ENCODE data around the gene ZNF700. TPM values are rescaled to one million over a fixed set of nuclear protein-coding genes. Genes with fewer than 3 reads are reported as not detected.
"Not testable (repeated sequence)": the region's sequence is repeated elsewhere in the genome, so short reads cannot be mapped to it uniquely, and the experiment has no call there.

The ZNF700 gene
- polyA plus RNA-seq, 1 donor (not counting 4 experiments of a cell fraction or from before 2014, with no cell fraction given) = 8.5 TPM

DNA sequence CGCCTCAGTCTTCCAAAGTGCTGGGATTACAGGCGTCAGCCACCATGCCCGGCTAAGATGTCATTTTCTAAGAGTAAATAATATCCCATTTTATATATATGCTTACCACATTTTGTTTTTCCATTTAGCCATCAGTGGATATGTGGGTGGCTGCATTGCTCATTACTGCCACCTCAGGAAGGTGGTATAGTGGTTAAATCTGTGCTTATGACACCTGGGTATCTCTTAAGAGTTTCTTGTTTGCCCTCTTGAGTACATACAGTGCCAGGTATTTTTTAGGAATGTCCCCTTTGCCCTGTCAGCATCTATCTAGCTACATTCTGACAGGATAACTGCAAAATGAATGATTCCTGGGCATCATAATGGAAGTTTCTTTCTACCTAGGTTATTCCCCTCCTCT is 22.7 kb upstream of the ZNF700 start:
- Histone ChIP-seq H3K9me3 (ENCODE audit: control insufficient read depth, low read depth, low read length) (peaks cover 6% of the 10 kb centered on the region), H3K27ac (ENCODE audit: control insufficient read depth, insufficient read depth, low read length) (no peak overlapping the region), H3K4me2 (ENCODE audit: control insufficient read depth, extremely low read depth, insufficient read depth, low read depth, low read length) (no peak overlapping the region), H3K36me3 (ENCODE audit: control insufficient read depth in 2 of 2, extremely low read depth in 1 of 2, insufficient read depth in 2 of 2, low read length in 2 of 2) (peaks cover 0 to 3% of the 10 kb centered on the region in 2 experiments), H3K4me3 (ENCODE audit: control insufficient read depth in 2 of 3, extremely low read depth in 1 of 3, insufficient read depth in 2 of 3, low read depth in 1 of 3, low read length in 3 of 3) (no peak overlapping the region), H4K20me1 (ENCODE audit: control insufficient read depth, extremely low read depth, insufficient read depth, low read length) (no peaks in the 10 kb centered on the region), H2AFZ (ENCODE audit: control insufficient read depth, low read length) (no peak overlapping the region), H3K27me3 (ENCODE audit: control insufficient read depth, extremely low read depth, insufficient read depth, low read length) (no peaks in the 10 kb centered on the region), H3K9me1 (ENCODE audit: control insufficient read depth, extremely low read depth, insufficient read depth, low read length) (no peaks in the 10 kb centered on the region), H3K9ac (ENCODE audit: control insufficient read depth, extremely low read depth, insufficient read depth, low read length) (no peak overlapping the region), H3K4me1 (ENCODE audit: control insufficient read depth, extremely low read depth, insufficient read depth, low read length) (no peaks in the 10 kb centered on the region), H3K79me2 (ENCODE audit: control insufficient read depth, insufficient read depth, low read length) (no peaks in the 10 kb centered on the region)
- FAIRE-seq = no peak
- no peak for DNase-seq (ENCODE audit: low read depth, low spot score)
- dilution Hi-C loops (cut with MboI; ENCODE audit: extremely low pct_ligation_motif_present, low sequenced_read_pairs) = no loop called here
- no peak for TF ChIP-seq CTCF (optimal IDR thresholded peaks at IDR 0.05 in 1 of 3, IDR thresholded peaks at IDR 0.05 in 1 of 3, conservative IDR thresholded peaks at IDR 0.05 in 1 of 3; ENCODE audit: extremely low read depth in 1 of 3, insufficient read depth in 2 of 3, low read length in 3 of 3)
- no peak for TF ChIP-seq EZH2 (IDR thresholded peaks at IDR 0.05; ENCODE audit: low read length)

DNA sequence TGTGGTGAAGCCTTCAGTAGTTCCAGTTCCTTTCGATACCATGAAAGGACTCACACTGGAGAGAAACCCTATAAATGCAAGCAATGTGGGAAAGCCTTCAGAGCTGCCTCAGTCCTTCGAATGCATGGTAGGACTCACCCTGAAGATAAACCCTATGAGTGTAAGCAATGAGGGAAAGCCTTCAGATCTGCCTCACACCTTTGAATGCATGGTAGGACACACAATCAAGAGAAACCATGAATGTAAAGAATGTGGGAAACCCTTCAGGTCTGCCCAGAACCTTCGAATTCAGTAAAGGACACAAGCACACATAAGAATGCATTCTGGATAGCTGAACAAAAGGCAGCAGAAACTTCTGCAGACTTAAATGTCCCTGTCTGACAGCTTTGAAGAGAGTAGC is 19.0 kb upstream of the ZNF700 start:
- peaks cover 0 to 3% of the 10 kb centered on the region in 2 experiments for H3K36me3 ChIP-seq (ENCODE audit: control insufficient read depth in 2 of 2, extremely low read depth in 1 of 2, insufficient read depth in 2 of 2, low read length in 2 of 2)
- H3K79me2 ChIP-seq (ENCODE audit: control insufficient read depth, insufficient read depth, low read length) = no peaks in the 10 kb centered on the region
- no peak overlapping the region for H3K4me2 ChIP-seq (ENCODE audit: control insufficient read depth, extremely low read depth, insufficient read depth, low read depth, low read length)
- H3K9me3 ChIP-seq (ENCODE audit: control insufficient read depth, low read depth, low read length) = peaks cover 6% of the 10 kb centered on the region
- H3K4me1 ChIP-seq (ENCODE audit: control insufficient read depth, extremely low read depth, insufficient read depth, low read length) = no peaks in the 10 kb centered on the region
- H3K4me3 ChIP-seq (ENCODE audit: control insufficient read depth in 2 of 3, extremely low read depth in 1 of 3, insufficient read depth in 2 of 3, low read depth in 1 of 3, low read length in 3 of 3) = no peak overlapping the region
- no peaks in the 10 kb centered on the region for H3K9me1 ChIP-seq (ENCODE audit: control insufficient read depth, extremely low read depth, insufficient read depth, low read length)
- no peak for DNase-seq (ENCODE audit: low read depth, low spot score)
- H3K27ac ChIP-seq (ENCODE audit: control insufficient read depth, insufficient read depth, low read length) = no peak overlapping the region
- dilution Hi-C loops (cut with MboI; ENCODE audit: extremely low pct_ligation_motif_present, low sequenced_read_pairs) = no loop called here
- no peak overlapping the region for H2AFZ ChIP-seq (ENCODE audit: control insufficient read depth, low read length)
- TF ChIP-seq CTCF (optimal IDR thresholded peaks at IDR 0.05 in 1 of 3, IDR thresholded peaks at IDR 0.05 in 1 of 3, conservative IDR thresholded peaks at IDR 0.05 in 1 of 3; ENCODE audit: extremely low read depth in 1 of 3, insufficient read depth in 2 of 3, low read length in 3 of 3) = no peak
- TF ChIP-seq EZH2 (IDR thresholded peaks at IDR 0.05; ENCODE audit: low read length) = no peak
- no peak for FAIRE-seq
- no peaks in the 10 kb centered on the region for H4K20me1 ChIP-seq (ENCODE audit: control insufficient read depth, extremely low read depth, insufficient read depth, low read length)
- no peak overlapping the region for H3K9ac ChIP-seq (ENCODE audit: control insufficient read depth, extremely low read depth, insufficient read depth, low read length)
- H3K27me3 ChIP-seq (ENCODE audit: control insufficient read depth, extremely low read depth, insufficient read depth, low read length) = no peaks in the 10 kb centered on the region

GRCh38 chr19:11911937-11912336 is 13.0 kb upstream of the ZNF700 start:
- H3K9ac ChIP-seq (ENCODE audit: control insufficient read depth, extremely low read depth, insufficient read depth, low read length); H2AFZ ChIP-seq (ENCODE audit: control insufficient read depth, low read length); H3K27ac ChIP-seq (ENCODE audit: control insufficient read depth, insufficient read depth, low read length); H3K4me3 ChIP-seq (ENCODE audit: control insufficient read depth in 2 of 3, extremely low read depth in 1 of 3, insufficient read depth in 2 of 3, low read depth in 1 of 3, low read length in 3 of 3); dilution Hi-C loops (cut with MboI; ENCODE audit: extremely low pct_ligation_motif_present, low sequenced_read_pairs); H3K4me2 ChIP-seq (ENCODE audit: control insufficient read depth, extremely low read depth, insufficient read depth, low read depth, low read length); H3K9me3 ChIP-seq (ENCODE audit: control insufficient read depth, low read depth, low read length); H4K20me1 ChIP-seq (ENCODE audit: control insufficient read depth, extremely low read depth, insufficient read depth, low read length); DNase-seq (ENCODE audit: low read depth, low spot score); H3K27me3 ChIP-seq (ENCODE audit: control insufficient read depth, extremely low read depth, insufficient read depth, low read length); FAIRE-seq; H3K4me1 ChIP-seq (ENCODE audit: control insufficient read depth, extremely low read depth, insufficient read depth, low read length); H3K79me2 ChIP-seq (ENCODE audit: control insufficient read depth, insufficient read depth, low read length); H3K36me3 ChIP-seq (ENCODE audit: control insufficient read depth in 2 of 2, extremely low read depth in 1 of 2, insufficient read depth in 2 of 2, low read length in 2 of 2); H3K9me1 ChIP-seq (ENCODE audit: control insufficient read depth, extremely low read depth, insufficient read depth, low read length): not testable (repeated sequence)

DNA sequence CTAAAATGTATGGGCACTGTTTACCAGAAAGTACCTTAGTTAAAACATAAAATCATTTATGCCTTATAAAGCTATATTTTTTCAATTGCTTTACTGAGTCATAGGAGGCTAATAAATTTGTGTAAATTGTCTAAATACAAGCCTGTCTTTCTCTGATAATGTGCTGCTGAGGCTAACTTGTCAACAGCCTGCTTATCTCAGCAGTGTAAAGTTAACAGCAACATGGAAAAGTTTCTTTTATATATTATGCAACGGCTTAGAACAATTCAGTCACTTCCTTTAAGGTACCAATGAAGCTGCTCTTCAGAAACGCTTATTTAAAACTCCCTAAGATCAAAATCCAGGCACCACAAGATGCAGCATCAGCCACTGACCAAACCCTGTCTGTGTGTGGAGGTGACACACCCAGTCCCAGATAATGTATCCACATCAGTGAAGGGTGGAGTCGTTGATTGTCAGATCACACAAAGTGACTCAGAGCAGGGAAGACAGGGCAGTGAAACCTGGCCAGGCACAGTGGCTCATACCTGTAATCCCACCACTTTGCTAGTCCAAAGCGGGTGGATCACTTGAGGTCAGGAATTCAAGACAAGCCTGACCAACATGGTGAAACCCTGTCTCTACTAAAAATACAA is 10.4 kb upstream of the ZNF700 start:
- H4K20me1 ChIP-seq (ENCODE audit: control insufficient read depth, extremely low read depth, insufficient read depth, low read length); H3K27ac ChIP-seq (ENCODE audit: control insufficient read depth, insufficient read depth, low read length); H3K9me1 ChIP-seq (ENCODE audit: control insufficient read depth, extremely low read depth, insufficient read depth, low read length); H3K4me3 ChIP-seq (ENCODE audit: control insufficient read depth in 2 of 3, extremely low read depth in 1 of 3, insufficient read depth in 2 of 3, low read depth in 1 of 3, low read length in 3 of 3); H3K9me3 ChIP-seq (ENCODE audit: control insufficient read depth, low read depth, low read length); FAIRE-seq; H3K9ac ChIP-seq (ENCODE audit: control insufficient read depth, extremely low read depth, insufficient read depth, low read length); H3K79me2 ChIP-seq (ENCODE audit: control insufficient read depth, insufficient read depth, low read length); DNase-seq (ENCODE audit: low read depth, low spot score); H3K4me2 ChIP-seq (ENCODE audit: control insufficient read depth, extremely low read depth, insufficient read depth, low read depth, low read length); H2AFZ ChIP-seq (ENCODE audit: control insufficient read depth, low read length); H3K4me1 ChIP-seq (ENCODE audit: control insufficient read depth, extremely low read depth, insufficient read depth, low read length); H3K36me3 ChIP-seq (ENCODE audit: control insufficient read depth in 2 of 2, extremely low read depth in 1 of 2, insufficient read depth in 2 of 2, low read length in 2 of 2); dilution Hi-C loops (cut with MboI; ENCODE audit: extremely low pct_ligation_motif_present, low sequenced_read_pairs); H3K27me3 ChIP-seq (ENCODE audit: control insufficient read depth, extremely low read depth, insufficient read depth, low read length): not testable (repeated sequence)
